IPS DF 6.9 (cell line): ENCODE results near the gene TTC7B.

Experiments used
- DNase-seq: peaks from one replicate; pipeline ENCODE4 v3.0.0-alpha.2; 2013; ENCODE audit warnings: low read depth, low spot score
- H3K27ac ChIP-seq: one replicate; pipeline ENCODE4 v1.5.1; 2013; ENCODE audit warnings: low read length, control low read depth
- H3K27me3 ChIP-seq: 2 replicates; pipeline ENCODE4 v1.6.1; 2013; ENCODE audit warnings: mild to moderate bottlenecking, low read length; ENCODE audit not compliant: control insufficient read depth, insufficient read depth
- H3K36me3 ChIP-seq: 2 replicates; pipeline ENCODE4 v1.6.1; 2013; ENCODE audit warnings: low read length; ENCODE audit not compliant: control insufficient read depth, insufficient read depth
- H3K4me1 ChIP-seq: 2 replicates; pipeline ENCODE4 v1.6.1; 2013; ENCODE audit warnings: low read length; ENCODE audit not compliant: control insufficient read depth, insufficient read depth
- H3K4me3 ChIP-seq: 2 replicates; pipeline ENCODE4 v1.5.1; 2013; ENCODE audit warnings: mild to moderate bottlenecking, low read length
- H3K9me3 ChIP-seq: 2 replicates; pipeline ENCODE4 v1.6.1; 2013; ENCODE audit warnings: low read length, inconsistent platforms; ENCODE audit not compliant: control insufficient read depth, insufficient read depth
- WGBS: extraction: QIAGEN DNeasy Blood & Tissue Kit; methylation state at CpG from one replicate; pipeline ENCODE4 v1.1.7; 2013; ENCODE audit warnings: mixed read lengths, missing lambda C conversion rate; ENCODE audit not compliant: insufficient read length, insufficient coverage; 5-methylcytosine and 5-hydroxymethylcytosine counted together

Gene TTC7B

DNA sequence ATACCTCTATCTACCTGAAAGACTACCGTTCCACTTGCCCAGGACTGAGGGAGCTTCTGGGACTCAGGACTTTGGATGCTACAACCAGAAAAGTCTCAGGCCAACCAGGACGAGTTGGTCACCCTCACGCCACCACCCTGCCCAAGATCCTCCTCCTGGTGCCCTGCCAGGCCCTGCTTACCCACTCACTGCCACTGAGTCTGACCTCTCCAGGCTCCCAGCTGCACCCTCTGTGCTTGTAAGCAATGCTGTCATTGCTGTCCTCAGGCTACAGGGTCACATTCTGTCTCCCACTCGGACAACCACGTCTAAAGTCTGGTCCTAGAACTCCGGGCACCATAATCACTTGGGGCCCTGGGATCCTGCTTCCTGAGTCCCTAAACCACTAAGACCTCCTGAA, 9.2 kb downstream of the TTC7B start:
- H3K4me3 ChIP-seq: no peak overlapping the region
- peaks cover 4% of the 10 kb centered on the region; the same call in 1 of the 2 replicates for H3K4me1 ChIP-seq
- no peak overlapping the region for H3K27ac ChIP-seq

DNA sequence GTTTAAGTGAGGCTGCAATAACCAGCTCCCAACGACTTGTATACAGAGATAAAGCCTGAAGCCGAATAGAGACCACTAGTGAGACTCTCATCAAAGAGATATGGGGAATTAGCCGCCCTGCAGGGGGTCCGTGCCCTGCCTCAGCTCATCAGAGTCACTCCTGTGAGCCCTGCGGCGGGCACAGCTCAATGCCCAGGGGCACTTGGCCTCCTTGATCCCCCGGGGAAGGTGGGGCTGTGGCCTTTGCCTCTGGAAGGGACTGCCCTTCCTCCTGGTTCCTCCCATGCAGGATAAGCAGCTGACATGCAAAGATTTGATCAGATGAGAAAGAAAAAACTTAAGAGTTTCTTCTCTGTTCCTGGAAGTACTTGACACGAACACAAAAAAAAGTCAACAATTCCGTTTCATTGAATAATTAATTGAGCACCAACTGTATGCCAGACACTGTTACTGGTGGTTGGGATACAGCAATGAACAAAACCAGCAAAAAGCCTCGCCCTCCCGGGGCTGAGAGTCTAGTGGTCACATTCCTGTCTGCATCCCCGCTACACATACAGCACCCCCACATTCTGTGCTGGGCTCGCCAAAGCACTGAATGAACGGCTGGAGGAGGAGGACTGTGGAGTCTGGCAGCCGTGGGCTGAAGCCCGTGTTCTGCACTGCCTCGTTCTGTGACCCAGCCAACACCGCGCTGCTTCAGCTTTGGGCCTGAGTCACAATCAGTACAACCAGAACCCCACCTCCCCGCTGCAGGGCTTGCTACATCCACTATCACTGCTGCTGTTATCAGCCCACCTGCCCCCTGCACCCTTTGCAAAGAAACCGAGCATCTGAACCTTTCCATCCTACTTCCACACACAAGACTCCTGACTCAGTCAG, 10.3 kb downstream of the TTC7B start:
- H3K9me3 ChIP-seq: no peaks in the 10 kb centered on the region
- H3K4me3 ChIP-seq: no peak overlapping the region
- H3K4me1 ChIP-seq: peaks cover 4% of the 10 kb centered on the region; the same call in 1 of the 2 replicates
- no peak overlapping the region for H3K27ac ChIP-seq
- WGBS: no CpG with 5 or more reads among the region's 21 CpGs
- no peaks in the 10 kb centered on the region for H3K27me3 ChIP-seq
- no peaks in the 10 kb centered on the region for H3K36me3 ChIP-seq
- DNase-seq: no peak

More for the DNA sequence above, 9.2 kb downstream of the TTC7B start:
- no peaks in the 10 kb centered on the region for H3K27me3 ChIP-seq
- no peak for DNase-seq
- no peaks in the 10 kb centered on the region for H3K9me3 ChIP-seq
- no peaks in the 10 kb centered on the region for H3K36me3 ChIP-seq
- WGBS: no CpG with 5 or more reads among the region's 6 CpGs

DNA sequence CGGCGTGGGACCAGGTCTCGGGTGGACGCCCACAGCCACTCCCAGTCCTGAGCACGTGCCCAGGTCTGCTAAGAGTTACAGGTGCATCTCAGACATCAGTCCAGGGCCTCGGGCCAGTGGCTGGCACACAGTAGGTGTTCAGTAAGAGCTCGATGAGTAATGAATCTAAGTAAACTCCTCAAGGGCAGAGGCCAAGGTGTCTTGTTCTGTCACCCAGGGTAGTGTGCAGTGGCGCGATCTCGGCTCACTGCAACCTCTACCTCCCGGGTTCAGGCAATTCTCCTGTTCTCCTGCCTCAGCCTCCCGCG, 11.2 kb downstream of the TTC7B start:
- Histone ChIP-seq H3K4me3 (no peak overlapping the region), H3K9me3 (no peaks in the 10 kb centered on the region), H3K27ac (no peak overlapping the region), H3K4me1 (peaks cover 4% of the 10 kb centered on the region; the same call in 1 of the 2 replicates), H3K27me3 (no peaks in the 10 kb centered on the region), H3K36me3 (no peaks in the 10 kb centered on the region)
- no peak for DNase-seq
- no CpG with 5 or more reads among the region's 13 CpGs for WGBS

DNA sequence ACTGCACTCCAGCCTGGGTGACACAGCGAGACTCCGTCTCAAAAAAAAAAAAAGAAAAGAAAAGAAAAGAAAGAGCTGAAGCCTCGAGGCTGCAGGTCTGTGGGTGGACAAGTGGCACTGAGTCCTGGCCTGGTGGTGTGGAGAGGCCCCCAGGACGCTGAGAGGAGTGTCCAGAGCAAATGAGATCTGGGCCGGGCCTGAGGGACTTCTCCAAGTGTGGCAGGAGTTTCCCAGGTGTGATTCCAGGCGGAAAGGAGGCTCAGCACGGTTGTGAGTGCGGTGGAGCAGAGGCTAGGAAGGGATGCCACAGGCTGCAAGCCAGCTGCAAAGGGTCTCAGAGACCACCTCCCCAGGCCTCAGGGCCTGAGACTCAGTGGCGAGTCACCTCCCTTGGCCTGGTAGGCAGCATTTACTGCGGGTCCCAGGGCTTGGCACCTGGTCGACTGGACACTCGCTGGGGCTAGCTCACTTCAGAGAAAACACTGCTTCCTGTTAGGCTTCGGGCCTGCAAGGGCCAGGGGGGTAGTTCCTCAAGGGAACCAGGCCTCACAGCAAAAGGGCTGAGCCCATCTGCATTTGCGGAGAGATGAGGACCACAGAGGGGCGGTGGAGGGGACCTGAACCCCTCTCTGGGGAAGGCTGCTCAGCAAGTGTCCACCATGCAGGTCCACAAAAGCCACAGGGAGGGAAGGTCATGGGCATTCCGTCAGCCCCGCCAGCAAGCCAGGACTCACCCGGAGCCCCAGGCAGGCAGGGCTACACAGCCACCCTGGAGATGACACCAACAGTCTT, 11.7 kb downstream of the TTC7B start:
- WGBS: no CpG with 5 or more reads among the region's 18 CpGs
- Histone ChIP-seq H3K27ac (no peak overlapping the region), H3K27me3 (no peaks in the 10 kb centered on the region), H3K4me3 (no peak overlapping the region), H3K4me1 (peaks cover 4% of the 10 kb centered on the region; the same call in 1 of the 2 replicates), H3K9me3 (no peaks in the 10 kb centered on the region), H3K36me3 (no peaks in the 10 kb centered on the region)
- DNase-seq: no peak

DNA sequence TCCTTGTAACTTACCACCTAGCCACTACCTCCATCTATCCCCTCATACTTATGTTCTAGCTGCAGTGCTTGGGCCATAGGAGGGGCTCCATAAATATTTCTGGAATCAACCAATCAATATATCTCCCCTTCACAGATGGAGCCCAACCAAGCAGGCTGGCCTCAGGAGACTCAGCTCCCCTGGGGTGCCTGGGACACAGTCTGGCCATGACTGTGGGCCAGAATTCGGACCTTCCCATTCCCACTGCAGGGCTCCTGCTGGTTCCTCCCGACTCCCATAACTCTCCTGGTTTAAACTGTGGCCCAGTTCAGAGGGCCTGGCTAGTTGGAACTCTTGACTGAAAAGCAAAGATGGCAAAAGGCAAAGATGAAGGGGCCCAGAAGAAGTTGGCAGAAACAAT, 13.0 kb downstream of the TTC7B start:
- WGBS: no CpG with 5 or more reads among the region's 2 CpGs
- Histone ChIP-seq H3K4me1 (peaks cover 2% of the 10 kb centered on the region; the same call in 1 of the 2 replicates), H3K27ac (no peak overlapping the region)

DNA sequence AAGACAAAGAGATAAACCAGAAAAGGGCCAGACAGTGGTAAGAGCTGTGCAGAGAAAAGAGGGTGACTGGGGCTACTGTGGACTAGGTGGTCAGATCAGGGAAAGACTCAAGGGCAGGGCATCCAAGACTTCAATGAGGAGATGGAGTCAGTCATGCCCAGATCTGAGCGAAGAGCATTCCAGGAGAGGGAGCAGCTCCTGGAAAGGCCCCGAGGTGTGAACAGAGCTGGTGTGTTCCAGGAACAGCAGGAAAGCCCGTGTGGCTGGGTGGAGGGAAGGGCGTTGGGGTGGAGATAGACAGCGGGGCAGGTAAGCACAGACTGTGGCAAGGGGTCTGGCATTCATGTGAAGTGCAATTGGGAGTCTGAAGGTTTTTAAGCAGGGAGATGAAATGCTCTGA, 16.8 kb downstream of the TTC7B start:
- Histone ChIP-seq H3K36me3 (no peaks in the 10 kb centered on the region), H3K4me3 (no peak overlapping the region), H3K4me1 (peaks cover 2% of the 10 kb centered on the region; the same call in 1 of the 2 replicates), H3K27me3 (no peaks in the 10 kb centered on the region), H3K27ac (no peak overlapping the region), H3K9me3 (no peaks in the 10 kb centered on the region)
- WGBS: no CpG with 5 or more reads among the region's 5 CpGs
- DNase-seq: no peak

More for the DNA sequence above, 13.0 kb downstream of the TTC7B start:
- no peaks in the 10 kb centered on the region for H3K36me3 ChIP-seq
- H3K4me3 ChIP-seq: no peak overlapping the region
- H3K27me3 ChIP-seq: no peaks in the 10 kb centered on the region
- no peak for DNase-seq
- no peaks in the 10 kb centered on the region for H3K9me3 ChIP-seq

DNA sequence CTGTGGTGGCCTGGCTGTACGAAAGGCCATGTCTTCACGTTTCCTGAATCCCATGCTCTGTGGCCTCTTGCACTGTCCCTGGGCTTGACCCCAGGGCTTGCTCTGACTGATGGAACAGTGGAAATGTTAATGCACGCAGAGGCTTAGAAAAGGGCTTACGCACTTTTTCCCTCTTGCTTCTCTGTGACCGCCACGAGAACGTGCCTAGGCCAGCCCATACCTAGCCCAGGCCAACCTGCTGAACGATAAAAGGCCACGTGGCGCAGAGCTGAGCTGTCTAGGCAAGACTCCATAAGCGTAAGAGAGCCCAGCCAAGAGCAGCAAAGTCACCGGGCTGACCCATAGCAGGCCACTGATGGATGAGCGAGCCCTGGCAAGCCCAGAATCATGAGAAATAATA, 18.3 kb downstream of the TTC7B start:
- Histone ChIP-seq H3K4me3 (no peak overlapping the region), H3K27ac (no peak overlapping the region), H3K27me3 (no peaks in the 10 kb centered on the region), H3K4me1 (no peaks in the 10 kb centered on the region), H3K36me3 (no peaks in the 10 kb centered on the region), H3K9me3 (no peaks in the 10 kb centered on the region)
- DNase-seq: no peak
- WGBS: no CpG with 5 or more reads among the region's 13 CpGs

DNA sequence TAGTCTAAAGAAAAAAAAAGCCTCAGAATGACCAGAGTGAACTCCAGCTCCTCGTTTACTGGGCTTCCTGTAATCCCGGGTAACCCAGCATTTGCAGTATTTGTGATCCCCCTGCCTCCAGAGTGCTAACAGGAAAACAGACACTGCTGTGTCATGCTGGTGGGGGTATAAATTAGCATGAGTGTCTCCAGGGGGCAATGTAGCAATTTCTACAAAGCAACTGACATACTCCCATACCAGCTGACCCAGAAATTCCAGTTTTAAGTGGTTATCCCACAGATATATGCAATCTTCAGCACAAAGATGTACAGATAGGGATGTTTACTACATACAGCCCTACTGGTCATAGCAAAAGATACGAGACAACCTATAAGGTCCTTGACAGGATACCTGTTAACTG, 18.8 kb downstream of the TTC7B start:
- no peak overlapping the region for H3K4me3 ChIP-seq
- no peak for DNase-seq
- H3K4me1 ChIP-seq: no peaks in the 10 kb centered on the region
- no peak overlapping the region for H3K27ac ChIP-seq
- WGBS: no CpG with 5 or more reads among the region's 3 CpGs
- no peaks in the 10 kb centered on the region for H3K27me3 ChIP-seq
- H3K9me3 ChIP-seq: no peaks in the 10 kb centered on the region
- no peaks in the 10 kb centered on the region for H3K36me3 ChIP-seq

DNA sequence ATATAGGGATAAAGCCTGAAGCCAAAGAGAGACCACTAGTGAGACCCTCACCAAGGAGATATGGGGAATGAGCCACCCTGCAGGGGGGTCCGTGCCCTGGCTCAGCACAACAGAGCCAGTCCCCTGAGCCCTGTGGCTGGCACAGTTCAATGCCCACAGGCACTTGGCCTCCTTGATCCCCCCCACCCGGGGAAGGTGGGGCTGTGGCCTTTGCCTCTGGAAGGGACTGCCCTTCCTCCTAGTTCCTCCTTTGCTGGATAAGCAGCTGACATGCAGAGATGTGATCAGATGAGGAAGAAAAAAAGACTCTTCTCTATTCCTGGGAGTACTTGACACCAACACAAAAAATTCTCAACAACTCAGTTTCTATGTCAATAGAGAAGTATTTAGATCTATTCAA, 19.9 kb downstream of the TTC7B start:
- Histone ChIP-seq H3K4me3 (no peak overlapping the region), H3K27me3 (no peaks in the 10 kb centered on the region), H3K4me1 (no peaks in the 10 kb centered on the region), H3K27ac (no peak overlapping the region), H3K36me3 (no peaks in the 10 kb centered on the region), H3K9me3 (no peaks in the 10 kb centered on the region)
- DNase-seq: no peak
- no CpG with 5 or more reads among the region's 2 CpGs for WGBS

DNA sequence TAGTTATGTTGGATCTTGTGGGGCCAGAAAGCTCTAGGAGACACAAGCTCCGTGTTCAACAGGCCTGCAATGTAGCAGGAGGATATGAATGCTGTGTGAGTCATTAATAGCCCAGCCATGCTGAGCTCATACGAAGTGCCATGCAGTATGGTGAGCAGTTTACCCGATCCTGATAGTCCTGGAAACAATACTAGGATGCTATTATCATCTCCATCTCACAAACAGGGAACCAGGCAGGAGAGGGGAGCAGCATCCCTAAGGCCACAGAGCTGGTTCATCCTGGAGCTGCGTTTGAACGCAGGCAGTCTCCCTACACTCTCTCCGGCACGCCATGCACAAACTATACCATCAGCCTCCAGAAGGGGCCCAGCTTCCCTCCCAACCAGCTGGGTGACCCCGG, 20.5 kb downstream of the TTC7B start:
- H3K27me3 ChIP-seq: no peaks in the 10 kb centered on the region
- no peaks in the 10 kb centered on the region for H3K4me1 ChIP-seq
- no peaks in the 10 kb centered on the region for H3K36me3 ChIP-seq
- no peak for DNase-seq
- no peak overlapping the region for H3K4me3 ChIP-seq
- H3K9me3 ChIP-seq: no peaks in the 10 kb centered on the region
- no CpG with 5 or more reads among the region's 8 CpGs for WGBS
- H3K27ac ChIP-seq: no peak overlapping the region
